ENCODE measurements around the gene PKD2L2.
A peak's percentile ranks its signal among the peaks of the same experiment; 100 is the strongest.
"Not testable (repeated sequence)": the region's sequence is repeated elsewhere in the genome, so short reads cannot be mapped to it uniquely, and the experiment has no call there.

Gene PKD2L2

DNA sequence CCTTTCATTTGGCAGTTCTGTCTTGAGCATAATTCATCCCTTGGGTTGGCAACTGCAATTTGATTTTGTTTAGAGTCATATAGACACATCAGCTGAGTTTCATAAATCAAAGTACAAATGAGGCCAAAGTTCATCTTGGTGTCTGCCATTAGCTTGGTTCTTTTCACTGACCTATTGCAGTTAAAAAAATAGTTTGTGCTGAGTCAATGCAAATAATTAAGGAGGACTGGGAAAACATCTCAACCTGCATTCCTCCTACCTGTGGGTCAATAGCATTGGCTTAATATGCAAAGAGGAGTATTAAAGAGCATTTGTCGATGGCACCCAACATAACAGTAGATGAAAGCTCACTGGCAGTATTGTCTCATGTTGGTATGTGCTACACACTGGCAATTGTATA, 1.6 kb downstream of the PKD2L2 start:
- DNase-seq, result no peak

- peak; percentile 8 for DNase-seq
Observed at GRCh38 chr5:137891849-137892248, 2.6 kb downstream of the PKD2L2 start.

- DNase-seq, result no peak
Observed at GRCh38 chr5:137894586-137894985, 5.3 kb downstream of the PKD2L2 start.

GRCh38 chr5:137896560-137896959, 7.3 kb downstream of the PKD2L2 start:
- no peak for DNase-seq

GRCh38 chr5:137899493-137899892, 10.2 kb downstream of the PKD2L2 start:
- no peak for DNase-seq

DNA sequence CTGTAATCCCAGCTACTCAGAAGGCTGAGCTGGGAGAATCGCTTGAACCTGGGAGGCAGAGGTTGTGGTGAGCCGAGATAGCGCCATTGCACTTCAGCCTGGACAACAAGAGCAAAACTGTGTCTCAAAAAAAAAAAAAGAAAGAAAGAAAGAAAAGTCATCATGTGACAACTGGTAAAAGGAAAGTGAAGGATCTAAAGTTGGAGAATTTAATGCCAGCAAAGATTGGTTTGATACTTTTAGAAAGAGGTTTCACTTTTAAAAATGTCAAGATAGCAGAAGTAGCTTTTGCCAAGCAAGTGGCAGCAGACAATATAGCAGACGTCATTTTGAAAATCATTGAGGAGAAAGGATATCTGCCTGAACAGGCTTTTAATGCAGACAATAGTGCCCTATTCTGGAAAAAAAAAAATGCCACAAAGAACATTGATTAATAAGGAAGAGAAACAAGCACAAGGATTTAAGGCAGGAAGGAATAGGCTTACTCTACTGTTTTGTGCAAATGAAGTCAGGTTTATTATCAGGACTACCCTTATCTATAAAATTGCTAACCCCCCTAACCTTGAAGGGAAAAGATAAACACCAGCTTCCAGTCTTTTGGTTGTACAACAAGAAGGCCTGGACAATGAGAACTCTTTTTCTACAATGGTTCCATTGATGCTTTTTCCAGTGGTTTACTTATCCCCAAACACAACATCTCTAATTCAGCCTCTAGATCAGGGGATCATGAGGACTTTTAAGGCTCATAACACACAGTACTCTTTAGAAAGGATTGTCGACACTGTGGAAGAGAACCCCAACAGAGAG, 12.0 kb downstream of the PKD2L2 start:
- no peak for DNase-seq

- no peak for DNase-seq
Observed at GRCh38 chr5:137902408-137903133, 13.3 kb downstream of the PKD2L2 start.

DNA sequence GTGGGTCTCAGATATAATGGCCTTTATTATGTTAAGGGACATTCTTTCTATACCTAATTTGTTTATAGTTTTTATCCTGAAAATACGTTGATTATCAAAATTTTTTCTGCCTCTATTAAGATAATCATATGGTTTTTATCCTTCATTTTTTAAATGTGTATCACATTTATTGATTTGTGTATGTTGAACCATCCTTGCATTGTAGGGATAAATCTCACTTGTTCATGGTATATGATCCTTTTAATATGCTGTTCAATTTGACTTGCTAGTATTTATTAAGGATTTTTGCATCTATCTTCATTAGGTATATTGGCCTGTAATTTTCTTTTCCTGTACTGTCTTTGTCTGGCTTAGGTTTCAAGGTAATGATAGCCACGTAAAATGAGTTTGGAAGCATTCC, 25.5 kb downstream of the PKD2L2 start:
- DNase-seq, result no peak

DNA sequence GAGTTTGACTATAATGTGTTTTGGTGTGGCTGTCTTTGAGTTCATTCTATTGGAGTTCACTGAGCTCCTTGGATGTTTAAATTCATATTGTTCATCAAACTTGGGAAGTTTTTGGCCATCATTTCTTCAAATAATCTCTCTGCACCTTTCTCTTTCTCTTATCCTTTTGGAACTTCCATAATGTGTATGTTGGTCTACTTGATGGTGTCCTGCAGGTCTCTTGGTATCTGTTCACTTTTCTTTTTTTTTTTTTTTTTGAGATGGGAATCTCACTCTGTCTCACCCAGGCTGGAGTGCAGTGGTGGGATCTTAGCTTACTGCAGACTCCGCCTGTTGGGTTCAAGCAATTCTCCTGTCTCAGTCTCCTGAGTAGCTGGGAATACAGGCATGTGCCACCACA, 27.7 kb downstream of the PKD2L2 start:
- DNase-seq, result no peak

DNA sequence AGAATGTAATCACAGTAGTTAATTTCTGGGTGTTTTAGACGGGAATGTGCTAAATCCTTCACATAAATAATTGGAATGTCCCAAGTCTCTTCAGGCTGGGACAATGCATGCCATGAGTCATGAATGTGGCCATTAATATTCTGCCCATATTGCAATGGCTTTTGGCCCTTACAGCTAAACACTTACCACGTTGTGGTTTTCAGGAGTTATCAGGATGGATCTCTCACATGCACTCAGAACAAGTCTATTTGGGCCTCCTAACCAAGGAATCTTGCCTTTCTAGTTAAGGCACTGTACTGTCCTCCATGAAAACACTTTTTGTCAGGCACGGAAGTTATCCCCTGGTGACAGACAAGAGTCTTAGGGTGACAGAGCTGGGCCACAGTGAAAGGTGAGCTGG, 32.7 kb downstream of the PKD2L2 start:
- DNase-seq, result no peak

- no peak for DNase-seq
Observed at GRCh38 chr5:137923856-137924255, 34.6 kb downstream of the PKD2L2 start.

DNA sequence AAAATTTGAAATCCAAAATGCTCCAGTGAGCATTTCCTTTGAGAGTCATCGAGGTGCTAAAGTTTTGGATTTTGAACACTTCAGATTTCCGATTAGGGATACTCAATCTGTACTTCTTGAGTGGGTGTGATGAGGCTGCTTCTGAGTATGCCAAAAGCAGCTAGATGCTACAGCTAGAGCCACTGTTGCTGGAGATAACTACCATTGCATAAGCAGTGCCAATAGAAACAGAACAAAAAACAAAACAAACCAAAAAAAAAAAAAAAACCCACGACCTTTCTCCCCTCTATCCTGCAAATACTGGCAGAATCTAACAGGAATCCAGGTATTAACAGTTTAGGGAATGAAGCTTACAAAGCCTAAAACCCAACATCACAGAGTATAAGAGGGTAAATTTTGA, 43.5 kb downstream of the PKD2L2 start:
- no peak for DNase-seq

- no peak for DNase-seq
Observed at GRCh38 chr5:137933491-137933911, 44.2 kb downstream of the PKD2L2 start.

GRCh38 chr5:137935190-137935589, 45.9 kb downstream of the PKD2L2 start:
- no peak for DNase-seq

GRCh38 chr5:137935694-137936093, 46.4 kb downstream of the PKD2L2 start:
- no peak for DNase-seq

DNA sequence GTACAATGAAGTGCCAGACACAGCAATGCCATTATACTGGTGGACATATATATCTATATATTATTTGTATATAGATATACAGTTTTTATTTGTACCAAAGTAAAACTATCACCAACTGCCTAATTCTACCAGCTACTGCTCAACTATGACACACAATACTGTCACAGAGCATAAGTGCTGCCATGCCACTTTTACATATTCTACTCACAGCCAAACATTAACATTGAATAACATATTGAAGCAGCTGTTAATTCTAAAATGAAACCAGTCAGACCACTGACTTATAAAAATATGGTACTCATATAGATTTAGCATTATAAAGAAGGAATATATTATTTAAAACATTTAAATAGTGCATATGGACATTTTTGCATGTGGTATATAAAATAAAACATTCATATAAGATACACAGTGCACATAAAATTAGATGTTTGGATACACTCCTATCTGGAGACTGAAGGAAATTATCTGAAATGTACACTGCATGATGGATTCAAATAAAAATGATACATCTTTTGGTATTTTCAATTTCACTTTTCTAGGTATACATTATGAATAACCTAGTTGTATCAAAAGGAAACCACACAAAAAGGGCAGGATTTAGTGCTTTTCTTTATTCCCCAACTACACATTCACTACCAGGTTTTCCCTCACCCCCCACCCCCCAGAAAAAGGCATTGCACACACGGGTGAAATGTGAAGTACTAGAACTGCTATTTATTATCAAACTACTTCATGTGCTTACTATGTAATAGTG, 48.9 kb downstream of the PKD2L2 start:
- DNase-seq, result peak; percentile 18

DNA sequence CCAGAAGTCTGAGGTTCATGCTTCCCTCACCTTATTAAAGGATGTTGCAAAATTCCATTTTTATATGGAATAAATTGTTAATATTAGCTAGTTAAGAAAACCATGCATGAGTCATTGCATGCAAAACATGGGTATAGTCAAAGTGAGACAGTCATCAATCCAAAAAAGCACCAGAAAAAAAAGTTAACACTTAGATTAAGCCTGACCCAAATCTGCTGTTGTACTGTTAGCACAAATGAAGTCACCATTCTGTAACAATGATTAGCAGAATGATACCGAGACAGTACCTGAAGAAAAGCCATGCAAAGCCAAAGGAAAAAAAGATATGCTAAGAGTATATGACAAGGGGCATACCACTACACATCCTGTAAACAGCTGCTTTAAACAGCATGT, 49.5 kb downstream of the PKD2L2 start:
- DNase-seq, result peak; percentile 48

- peak; percentile 8 for DNase-seq
Observed at GRCh38 chr5:137939331-137939730, 50.1 kb downstream of the PKD2L2 start.

DNA sequence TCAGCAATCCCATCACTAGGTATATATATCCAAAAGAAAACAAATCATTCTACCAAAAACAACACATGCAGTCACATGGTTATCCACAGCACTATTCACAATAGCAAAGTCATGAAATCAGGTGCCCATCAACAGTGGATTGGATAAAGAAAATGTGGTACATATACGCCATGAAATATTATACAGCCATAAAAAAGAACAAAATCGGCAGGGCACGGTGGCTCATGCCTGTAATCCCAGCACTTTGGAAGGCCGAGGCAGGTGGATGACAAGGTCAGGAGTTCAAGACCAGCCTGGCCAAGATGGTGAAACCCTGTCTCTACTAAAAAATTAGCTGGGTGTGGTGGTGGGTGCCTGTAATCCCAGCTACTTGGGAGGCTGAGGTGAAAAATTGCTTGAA, 55.0 kb downstream of the PKD2L2 start:
- DNase-seq, result not testable (repeated sequence)

DNA sequence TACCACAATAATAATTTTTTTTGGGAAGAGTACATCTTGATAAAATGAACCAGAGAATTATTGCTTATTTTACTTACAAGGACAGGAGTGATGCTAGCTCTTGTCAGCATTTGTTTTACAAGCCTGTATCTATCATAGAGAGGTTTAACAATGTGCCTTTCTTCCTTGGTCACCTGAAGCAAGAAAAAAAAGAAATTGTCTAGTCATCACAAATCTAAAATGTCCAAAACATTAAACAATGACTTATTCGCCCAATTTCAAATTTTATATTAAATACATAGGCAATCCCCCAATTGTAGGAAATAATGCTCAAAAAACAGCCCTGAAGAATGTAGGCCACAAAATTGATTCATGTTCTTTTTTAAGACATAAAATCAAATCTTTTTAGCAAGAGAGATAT, 56.6 kb downstream of the PKD2L2 start:
- no peak for DNase-seq

GRCh38 chr5:137954131-137954879, 65.0 kb downstream of the PKD2L2 start:
- no peak for DNase-seq

- no peak for DNase-seq
Observed at GRCh38 chr5:137957948-137958347, 68.7 kb downstream of the PKD2L2 start.

GRCh38 chr5:137959488-137959887, 70.2 kb downstream of the PKD2L2 start:
- DNase-seq, result no peak
